LNCAP (cell line): ENCODE measurements around the gene IL22.

ENCODE experiments used
- CTCF ChIP-seq: fragments of 450-650 bp; IDR thresholded peaks from 2 replicates; pipeline ENCODE4 v1.5.1; 2017; ENCODE audit warnings: mild to moderate bottlenecking

Gene IL22

GRCh38 chr12:68287106-68287505, 33.7 kb upstream of the IL22 start:
- no peak for TF ChIP-seq CTCF

GRCh38 chr12:68286396-68286795, 33.0 kb upstream of the IL22 start:
- no peak for TF ChIP-seq CTCF

GRCh38 chr12:68285541-68285940, 32.1 kb upstream of the IL22 start:
- no peak for TF ChIP-seq CTCF

- no peak for TF ChIP-seq CTCF
These were observed 28.1 kb upstream of the IL22 start for GRCh38 chr12:68281322-68282077.

GRCh38 chr12:68280240-68280639, 26.8 kb upstream of the IL22 start:
- TF ChIP-seq CTCF, result no peak

GRCh38 chr12:68279227-68280054, 26.0 kb upstream of the IL22 start:
- no peak for TF ChIP-seq CTCF

- no peak for TF ChIP-seq CTCF
These were observed 23.1 kb upstream of the IL22 start for GRCh38 chr12:68276402-68276930.
